ENCODE results near the gene CORO6.

- no peak for TF ChIP-seq EZH2 (IDR thresholded peaks at IDR 0.05; ENCODE audit: low read depth)
- TF ChIP-seq, protein P1, sequence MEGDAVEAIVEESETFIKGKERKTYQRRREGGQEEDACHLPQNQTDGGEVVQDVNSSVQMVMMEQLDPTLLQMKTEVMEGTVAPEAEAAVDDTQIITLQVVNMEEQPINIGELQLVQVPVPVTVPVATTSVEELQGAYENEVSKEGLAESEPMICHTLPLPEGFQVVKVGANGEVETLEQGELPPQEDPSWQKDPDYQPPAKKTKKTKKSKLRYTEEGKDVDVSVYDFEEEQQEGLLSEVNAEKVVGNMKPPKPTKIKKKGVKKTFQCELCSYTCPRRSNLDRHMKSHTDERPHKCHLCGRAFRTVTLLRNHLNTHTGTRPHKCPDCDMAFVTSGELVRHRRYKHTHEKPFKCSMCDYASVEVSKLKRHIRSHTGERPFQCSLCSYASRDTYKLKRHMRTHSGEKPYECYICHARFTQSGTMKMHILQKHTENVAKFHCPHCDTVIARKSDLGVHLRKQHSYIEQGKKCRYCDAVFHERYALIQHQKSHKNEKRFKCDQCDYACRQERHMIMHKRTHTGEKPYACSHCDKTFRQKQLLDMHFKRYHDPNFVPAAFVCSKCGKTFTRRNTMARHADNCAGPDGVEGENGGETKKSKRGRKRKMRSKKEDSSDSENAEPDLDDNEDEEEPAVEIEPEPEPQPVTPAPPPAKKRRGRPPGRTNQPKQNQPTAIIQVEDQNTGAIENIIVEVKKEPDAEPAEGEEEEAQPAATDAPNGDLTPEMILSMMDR (conservative IDR thresholded peaks at IDR 0.05) = no peak
These were observed 49.2 kb downstream of the CORO6 start for GRCh38 chr17:29573558-29573869.
